GM12878 (cell line): ENCODE results near the gene NDUFB11. TPM values are rescaled to one million over a fixed set of nuclear protein-coding genes. Genes with fewer than 3 reads are reported as not detected.

Experiments used
- ATAC-seq: fragments of 200-7000 bp; cut with Tn5 transposase; 3 replicates; pipeline ENCODE4 v1.9.1; 2020; ENCODE audit warnings: mild to moderate bottlenecking, moderate library complexity
- BruUV-seq: library from RNA; stranded (reverse); fragments of 400-500 nt; replicated peaks from 2 replicates; lab custom pipeline; 2021; lab: Mats Ljungman, UMichigan
- CTCF ChIA-PET: fragments of 300-600 bp; sonication (Branson Sonifier 250); formaldehyde crosslinking; extraction: SDS; loops from one replicate; lab custom pipeline; 2021; ENCODE audit warnings: inconsistent platforms; lab: Yijun Ruan, JAX
- POLR2A ChIA-PET: fragments of 350-600 bp; formaldehyde crosslinking; extraction: SDS; loops from one replicate; lab custom pipeline; 2021; ENCODE audit warnings: inconsistent platforms; lab: Charles Lee
- RAD21 ChIA-PET: fragments of 300-600 bp; sonication (Branson Sonifier 250); formaldehyde crosslinking; loops from one replicate; lab custom pipeline; 2023; ENCODE audit warnings: antibody characterized with exemption; ENCODE audit not compliant: unreplicated experiment; lab: Charles Lee
- SMC1A ChIA-PET: fragments of 300-600 bp; sonication (Branson Sonifier 250); formaldehyde crosslinking; loops from one replicate; lab custom pipeline; 2023; ENCODE audit not compliant: unreplicated experiment, uncharacterized antibody; lab: Charles Lee
- DNase-seq: peaks from one replicate; pipeline ENCODE4 v3.0.0-alpha.2; 2011; ENCODE audit warnings: low read depth, low spot score
- FAIRE-seq: peaks from 3 replicates; lab custom pipeline; 2011; peaks lifted over from hg19 to GRCh38; lab: Jason Lieb, UNC
- H2AFZ ChIP-seq: 2 replicates; pipeline ENCODE4 v1.6.0; 2011; ENCODE audit warnings: low read depth, low read length, control low read depth; ENCODE audit not compliant: control insufficient read depth
- H3K27ac ChIP-seq: 2 replicates; pipeline ENCODE4 v1.5.1; 2011; ENCODE audit warnings: control low read depth; ENCODE audit not compliant: control insufficient read depth, insufficient read depth
- H3K27me3 ChIP-seq, 2 experiments: replicated peaks in 1 of 2; 2 replicates each; pipeline versions ENCODE4 v1.6.0 to v1.6.1; 2011; ENCODE audit warnings: low read length in 1 of 2; ENCODE audit not compliant: control insufficient read depth in 2 of 2, insufficient read depth in 2 of 2
- H3K36me3 ChIP-seq, 2 experiments: 2 replicates each; pipeline ENCODE4 v1.5.1; 2011; ENCODE audit warnings: low read length in 1 of 2; ENCODE audit not compliant: control insufficient read depth in 2 of 2, insufficient read depth in 2 of 2
- H3K4me1 ChIP-seq: 2 replicates; pipeline ENCODE4 v1.6.1; 2011; ENCODE audit warnings: mild to moderate bottlenecking, low read length, moderate library complexity, mixed read lengths; ENCODE audit not compliant: control insufficient read depth, insufficient read depth
- H3K4me2 ChIP-seq: 2 replicates; pipeline ENCODE4 v1.6.0; 2011; ENCODE audit warnings: control low read depth; ENCODE audit not compliant: control insufficient read depth, insufficient read depth
- H3K4me3 ChIP-seq: fragments of 200-600 bp; sonication (generic); 2 replicates; pipeline ENCODE4 v1.5.1; 2016
- H3K79me2 ChIP-seq: 2 replicates; pipeline ENCODE4 v1.6.0; 2011; ENCODE audit warnings: low read length; ENCODE audit not compliant: control insufficient read depth, insufficient read depth
- H3K9ac ChIP-seq: 2 replicates; pipeline ENCODE4 v1.8.0; 2011; ENCODE audit warnings: low read length, control low read depth, mixed read lengths; ENCODE audit not compliant: control insufficient read depth, insufficient read depth
- H3K9me3 ChIP-seq: replicated peaks from 3 replicates; pipeline ENCODE4 v1.5.1; 2011; ENCODE audit warnings: mild to moderate bottlenecking, low read length; ENCODE audit not compliant: control insufficient read depth, insufficient read depth
- H4K20me1 ChIP-seq: 2 replicates; pipeline ENCODE4 v1.6.0; 2011; ENCODE audit not compliant: control insufficient read depth, insufficient read depth
- BHLHE40 ChIP-seq, 2 experiments: fragments of 450-650 bp in 1 of 2; IDR thresholded peaks; 2 replicates each; pipeline ENCODE4 v1.6.1; 2011 to 2017; ENCODE audit warnings: low read depth in 2 of 2, borderline replicate concordance in 1 of 2, improper control_type of control experiment in 1 of 2, low read length in 1 of 2, mild to moderate bottlenecking in 1 of 2
- CEBPB ChIP-seq, 2 experiments: fragments of 150-350 bp in 1 of 2; IDR thresholded peaks; 2 replicates each; pipeline ENCODE4 v1.6.1; 2012 to 2014; ENCODE audit warnings: low read depth in 2 of 2, low read length in 2 of 2, borderline replicate concordance in 1 of 2, inconsistent platforms in 1 of 2
- EED ChIP-seq: sonication (generic); IDR thresholded peaks from 2 replicates; pipeline ENCODE4 v1.6.1; 2016; ENCODE audit warnings: antibody characterized with exemption, low read depth
- MXI1 ChIP-seq: fragments of 150-350 bp; IDR thresholded peaks from 2 replicates; pipeline ENCODE4 v1.6.1; 2011; ENCODE audit warnings: low read depth, mild to moderate bottlenecking, inconsistent platforms, low read length, improper control_type of control experiment
- NR2F1 ChIP-seq: fragments of 450-650 bp; conservative IDR thresholded peaks from 2 replicates; pipeline ENCODE4 v1.6.1; 2017; ENCODE audit warnings: mild to moderate bottlenecking
- POU2F2 ChIP-seq: IDR thresholded peaks from 3 replicates; pipeline ENCODE4 v1.6.1; 2011; ENCODE audit warnings: low read depth, mild to moderate bottlenecking, low read length, borderline replicate concordance
- SMC3 ChIP-seq: IDR thresholded peaks from 2 replicates; pipeline ENCODE4 v1.6.1; 2011; ENCODE audit warnings: low read length, improper control_type of control experiment, borderline replicate concordance
- SREBF2 ChIP-seq: IDR thresholded peaks from 2 replicates; pipeline ENCODE4 v1.6.1; 2012; ENCODE audit warnings: mild to moderate bottlenecking, low read length
- TCF12 ChIP-seq: IDR thresholded peaks from 2 replicates; pipeline ENCODE4 v1.6.1; 2011; ENCODE audit warnings: low read depth, mild to moderate bottlenecking, low read length
- YY1 ChIP-seq: IDR thresholded peaks from 2 replicates; pipeline ENCODE4 v1.6.1; 2011; ENCODE audit warnings: low read depth, mild to moderate bottlenecking, low read length
- ZNF384 ChIP-seq: IDR thresholded peaks from 2 replicates; pipeline ENCODE4 v1.6.1; 2012; ENCODE audit warnings: low read depth, mild to moderate bottlenecking, low read length, improper control_type of control experiment, borderline replicate concordance
- WGBS: methylation state at CpG from one replicate; pipeline ENCODE4 v1.1.6; 2016; ENCODE audit warnings: low lambda C conversion rate; ENCODE audit not compliant: insufficient replicate concordance, insufficient coverage; ENCODE audit errors: missing lambda C conversion rate; 5-methylcytosine and 5-hydroxymethylcytosine counted together
- in situ Hi-C: fragments of 300-500 bp; cut with MboI; formaldehyde crosslinking; loops from 9 replicates; pipeline ENCODE4 v1.14.3; 2018; ENCODE audit warnings: mixed read lengths
- intact Hi-C: fragments of 100-400 bp; cut with micrococcal nuclease; formaldehyde crosslinking; loops from one replicate; pipeline ENCODE4 v1.14.2; 2022; ENCODE audit not compliant: unreplicated experiment
- polyA plus RNA-seq, 11 experiments: library from polyadenylated mRNA; depleted of rRNA in 4 of 11; unstranded in 6 of 11; stranded (reverse) in 5 of 11; fragments of >200 nt; fragmentation: Nextera tagmentation in 4 of 11; fragmentation: Illumina TruSeq in 1 of 11; extraction: Ambion mirVana in 4 of 11; extraction: Trizol in 1 of 11; gene quantifications; 1 replicate in 1 of 11; 2 replicates in 10 of 11; pipeline versions ENCODE4 v1.2.1 to v1.2.3, GENCODE V29; 2011 to 2016; ENCODE audit warnings: inconsistent platforms in 2 of 11, missing spikeins in 2 of 11, low read depth in 1 of 11
- total RNA-seq, 4 experiments: library from RNA; depleted of rRNA in 3 of 4; stranded (reverse); fragments of >200 nt in 3 of 4; fragmentation: Illumina TruSeq in 1 of 4; extraction: Trizol in 1 of 4; gene quantifications; 2 replicates each; pipeline versions ENCODE4 v1.2.1 to v1.2.3, GENCODE V29; 2013 to 2021

Gene NDUFB11
- total and polyA plus RNA-seq, 10 of the 15 experiments (the other 5 are each of a cell fraction or from before 2014, with no cell fraction given), result 16.1 to 202 (median 83.3) TPM

GRCh38 chrX:47191806-47192401 is 47.4 kb upstream of the NDUFB11 start:
- Histone ChIP-seq H3K79me2 (peaks cover 45% of the 10 kb centered on the region), H3K4me2 (peak overlapping the region; percentile 24), H2AFZ (no peak overlapping the region), H3K4me1 (peaks cover 10% of the 10 kb centered on the region), H3K27ac (peak overlapping the region; percentile 78), H3K36me3 (no peaks in the 10 kb centered on the region; a peak in 1 of 4 replicates), H4K20me1 (no peaks in the 10 kb centered on the region), H3K27me3 (no peaks in the 10 kb centered on the region), H3K4me3 (peak overlapping the region; percentile 77), H3K9ac (peak overlapping the region; percentile 84), H3K9me3 (no peaks in the 10 kb centered on the region)
- 36% methylated on average over 16 of the region's 16 CpGs for WGBS
- RAD21 ChIA-PET, result interaction anchor here (1.1 to 2.5 kb wide), 3 partner anchors 26 to 332 kb away, joined by 4 to 14 read pairs (median 8); partner anchors contain the start of genes CDK16, NDUFB11 and RBM10
- POLR2A ChIA-PET, result interaction anchor here (1.1 to 3.4 kb wide), 6 partner anchors 10 to 290 kb away, joined by 3 to 25 read pairs (median 5); partner anchors contain the start of genes CDK16, NDUFB11 and RBM10
- FAIRE-seq, result no peak
- CTCF ChIA-PET, result interaction anchor here (1.1 to 1.8 kb wide), 5 partner anchors 47 to 331 kb away, joined by 3 to 14 read pairs (median 3); partner anchors contain the start of genes NDUFB11, RBM10 and ZNF157
- SMC1A ChIA-PET, result interaction anchor here (0.7 to 2.4 kb wide), 4 partner anchors 46 to 345 kb away, joined by 3 to 8 read pairs (median 6); partner anchors contain the start of genes NDUFB11 and RBM10
- DNase-seq, result no peak
- intact Hi-C loops, result loop anchor here (2.0 to 5.0 kb wide), 6 partner anchors 27 to 1755 kb away; partner anchors contain the start of genes CDK16, NDUFB11 and RBM10
- TSS peak; percentile 4 for BruUV-seq
- peak; percentile 66 for TF ChIP-seq YY1
- peak; percentile 39; the same call in 1 of the 3 replicates for TF ChIP-seq POU2F2
- no peak for TF ChIP-seq SREBF2
- in situ Hi-C loops, result loop anchor here (5.0 to 10.0 kb wide), 2 partner anchors 195 to 463 kb away; partner anchors contain the start of genes ELK1 and UXT
- ATAC-seq, result peak; percentile 7; the same call in 2 of the 3 replicates

GRCh38 chrX:47191331-47191730 is 46.8 kb upstream of the NDUFB11 start:
- Histone ChIP-seq H3K9ac (peak overlapping the region; percentile 84), H3K4me1 (peaks cover 10% of the 10 kb centered on the region), H3K4me2 (peak overlapping the region; percentile 24; the same call in 1 of the 2 replicates), H3K79me2 (peaks cover 40% of the 10 kb centered on the region), H3K27me3 (no peaks in the 10 kb centered on the region), H3K27ac (peak overlapping the region; percentile 78), H4K20me1 (no peaks in the 10 kb centered on the region), H2AFZ (peak overlapping the region; percentile 45; the same call in 1 of the 2 replicates), H3K9me3 (no peaks in the 10 kb centered on the region), H3K4me3 (peak overlapping the region; percentile 77), H3K36me3 (no peaks in the 10 kb centered on the region; a peak in 1 of 4 replicates)
- ATAC-seq (peak; percentile 38), FAIRE-seq (no peak), DNase-seq (no peak)
- peak; percentile 24 to 32; a peak in 2 of 4 replicates for TF ChIP-seq BHLHE40 (IDR thresholded peaks at IDR 0.05; ENCODE audit: borderline replicate concordance in 1 of 2, low read depth in 2 of 2, low read length in 1 of 2)
- TF ChIP-seq NR2F1, result 0 out of 2 replicates have a peak, but pooled peaks have one; percentile 34
- TF ChIP-seq ZNF384, result peak; percentile 35; the same call in 1 of the 2 replicates
- peak; percentile 25; the same call in 1 of the 2 replicates for TF ChIP-seq TCF12
- no peak for TF ChIP-seq EED
- TF ChIP-seq MXI1, result peak; percentile 34; the same call in 1 of the 2 replicates
- no peak for TF ChIP-seq CEBPB (IDR thresholded peaks at IDR 0.05; ENCODE audit: borderline replicate concordance in 1 of 2, low read depth in 2 of 2, low read length in 2 of 2)
- TF ChIP-seq SMC3, result 0 out of 2 replicates have a peak, but pooled peaks have one; percentile 7
- intact Hi-C loops (loop anchor here (2.0 to 5.0 kb wide), 4 partner anchors 171 to 1756 kb away; no protein-coding TSS in a partner anchor), in situ Hi-C loops (loop anchor here (5.0 to 10.0 kb wide), 2 partner anchors 196 to 463 kb away; partner anchors contain the start of genes ELK1 and UXT)
- ChIA-PET POLR2A (interaction anchor here (0.9 to 3.4 kb wide), 7 partner anchors 11 to 290 kb away, joined by 3 to 25 read pairs (median 4); partner anchors contain the start of genes CDK16, NDUFB11 and RBM10), RAD21 (interaction anchor here (0.9 to 2.5 kb wide), 5 partner anchors 27 to 332 kb away, joined by 3 to 14 read pairs (median 6); partner anchors contain the start of genes CDK16, NDUFB11, RBM10 and USP11), CTCF (interaction anchor here (1.4 to 1.8 kb wide), 4 partner anchors 46 to 332 kb away, joined by 3 to 14 read pairs (median 6); partner anchors contain the start of genes NDUFB11, RBM10 and ZNF157), SMC1A (interaction anchor here (0.7 to 2.4 kb wide), 3 partner anchors 46 to 346 kb away, joined by 3 to 8 read pairs (median 8); partner anchors contain the start of genes NDUFB11 and RBM10)
- WGBS, result 34% methylated on average over 26 of the region's 26 CpGs
- no TSS peak for BruUV-seq
